GM12878 (cell line): ENCODE measurements around the gene POLG. TPM values are rescaled to one million over a fixed set of nuclear protein-coding genes. Genes with fewer than 3 reads are reported as not detected.

Source experiments
- ATAC-seq: fragments of 200-7000 bp; cut with Tn5 transposase; 3 replicates; pipeline ENCODE4 v1.9.1; 2020; ENCODE audit warnings: mild to moderate bottlenecking, moderate library complexity
- BruUV-seq: library from RNA; stranded (reverse); fragments of 400-500 nt; replicated peaks from 2 replicates; lab custom pipeline; 2021; lab: Mats Ljungman, UMichigan
- CTCF ChIA-PET: fragments of 300-600 bp; sonication (Branson Sonifier 250); formaldehyde crosslinking; extraction: SDS; loops from one replicate; lab custom pipeline; 2021; ENCODE audit warnings: inconsistent platforms; lab: Yijun Ruan, JAX
- POLR2A ChIA-PET: fragments of 350-600 bp; formaldehyde crosslinking; extraction: SDS; loops from one replicate; lab custom pipeline; 2021; ENCODE audit warnings: inconsistent platforms; lab: Charles Lee
- RAD21 ChIA-PET: fragments of 300-600 bp; sonication (Branson Sonifier 250); formaldehyde crosslinking; loops from one replicate; lab custom pipeline; 2023; ENCODE audit warnings: antibody characterized with exemption; ENCODE audit not compliant: unreplicated experiment; lab: Charles Lee
- SMC1A ChIA-PET: fragments of 300-600 bp; sonication (Branson Sonifier 250); formaldehyde crosslinking; loops from one replicate; lab custom pipeline; 2023; ENCODE audit not compliant: unreplicated experiment, uncharacterized antibody; lab: Charles Lee
- DNase-seq: peaks from one replicate; pipeline ENCODE4 v3.0.0-alpha.2; 2011; ENCODE audit warnings: low read depth, low spot score
- FAIRE-seq: peaks from 3 replicates; lab custom pipeline; 2011; peaks lifted over from hg19 to GRCh38; lab: Jason Lieb, UNC
- H2AFZ ChIP-seq: 2 replicates; pipeline ENCODE4 v1.6.0; 2011; ENCODE audit warnings: low read depth, low read length, control low read depth; ENCODE audit not compliant: control insufficient read depth
- H3K27ac ChIP-seq: 2 replicates; pipeline ENCODE4 v1.5.1; 2011; ENCODE audit warnings: control low read depth; ENCODE audit not compliant: control insufficient read depth, insufficient read depth
- H3K27me3 ChIP-seq, 2 experiments: replicated peaks in 1 of 2; 2 replicates each; pipeline versions ENCODE4 v1.6.0 to v1.6.1; 2011; ENCODE audit warnings: low read length in 1 of 2; ENCODE audit not compliant: control insufficient read depth in 2 of 2, insufficient read depth in 2 of 2
- H3K36me3 ChIP-seq, 2 experiments: 2 replicates each; pipeline ENCODE4 v1.5.1; 2011; ENCODE audit warnings: low read length in 1 of 2; ENCODE audit not compliant: control insufficient read depth in 2 of 2, insufficient read depth in 2 of 2
- H3K4me1 ChIP-seq: 2 replicates; pipeline ENCODE4 v1.6.1; 2011; ENCODE audit warnings: mild to moderate bottlenecking, low read length, moderate library complexity, mixed read lengths; ENCODE audit not compliant: control insufficient read depth, insufficient read depth
- H3K4me2 ChIP-seq: 2 replicates; pipeline ENCODE4 v1.6.0; 2011; ENCODE audit warnings: control low read depth; ENCODE audit not compliant: control insufficient read depth, insufficient read depth
- H3K4me3 ChIP-seq: fragments of 200-600 bp; sonication (generic); 2 replicates; pipeline ENCODE4 v1.5.1; 2016
- H3K79me2 ChIP-seq: 2 replicates; pipeline ENCODE4 v1.6.0; 2011; ENCODE audit warnings: low read length; ENCODE audit not compliant: control insufficient read depth, insufficient read depth
- H3K9ac ChIP-seq: 2 replicates; pipeline ENCODE4 v1.8.0; 2011; ENCODE audit warnings: low read length, control low read depth, mixed read lengths; ENCODE audit not compliant: control insufficient read depth, insufficient read depth
- H3K9me3 ChIP-seq: replicated peaks from 3 replicates; pipeline ENCODE4 v1.5.1; 2011; ENCODE audit warnings: mild to moderate bottlenecking, low read length; ENCODE audit not compliant: control insufficient read depth, insufficient read depth
- H4K20me1 ChIP-seq: 2 replicates; pipeline ENCODE4 v1.6.0; 2011; ENCODE audit not compliant: control insufficient read depth, insufficient read depth
- BCL11A ChIP-seq: IDR thresholded peaks from 2 replicates; pipeline ENCODE4 v1.6.1; 2011; ENCODE audit warnings: low read depth, low read length
- BHLHE40 ChIP-seq, 2 experiments: fragments of 450-650 bp in 1 of 2; IDR thresholded peaks; 2 replicates each; pipeline ENCODE4 v1.6.1; 2011 to 2017; ENCODE audit warnings: low read depth in 2 of 2, borderline replicate concordance in 1 of 2, improper control_type of control experiment in 1 of 2, low read length in 1 of 2, mild to moderate bottlenecking in 1 of 2
- HDAC2 ChIP-seq: fragments of 200-600 bp; sonication (generic); IDR thresholded peaks from 2 replicates; pipeline ENCODE4 v1.6.1; 2017
- KAT2A ChIP-seq: conservative IDR thresholded peaks from 2 replicates; pipeline ENCODE4 v1.6.1; 2011; ENCODE audit warnings: low read depth, low read length; ENCODE audit not compliant: control insufficient read depth
- NFYB ChIP-seq: IDR thresholded peaks from 2 replicates; pipeline ENCODE4 v1.6.1; 2011; ENCODE audit warnings: low read depth, mild to moderate bottlenecking, low read length, improper control_type of control experiment, moderate library complexity; ENCODE audit not compliant: insufficient read depth
- PAX8 ChIP-seq: fragments of 450-650 bp; IDR thresholded peaks from 2 replicates; pipeline ENCODE4 v1.6.1; 2017; ENCODE audit warnings: mild to moderate bottlenecking, moderate library complexity
- POLR2A ChIP-seq: IDR thresholded peaks from 2 replicates; pipeline ENCODE4 v1.6.1; 2011; ENCODE audit warnings: low read depth, mild to moderate bottlenecking, low read length
- RELA ChIP-seq: fragments of 450-650 bp; IDR thresholded peaks from 2 replicates; pipeline ENCODE4 v1.8.0; 2014; ENCODE audit warnings: borderline replicate concordance; ENCODE audit not compliant: partially characterized antibody
- WGBS: methylation state at CpG from one replicate; pipeline ENCODE4 v1.1.6; 2016; ENCODE audit warnings: low lambda C conversion rate; ENCODE audit not compliant: insufficient replicate concordance, insufficient coverage; ENCODE audit errors: missing lambda C conversion rate; 5-methylcytosine and 5-hydroxymethylcytosine counted together
- in situ Hi-C: fragments of 300-500 bp; cut with MboI; formaldehyde crosslinking; loops from 9 replicates; pipeline ENCODE4 v1.14.3; 2018; ENCODE audit warnings: mixed read lengths
- intact Hi-C: fragments of 100-400 bp; cut with micrococcal nuclease; formaldehyde crosslinking; loops from one replicate; pipeline ENCODE4 v1.14.2; 2022; ENCODE audit not compliant: unreplicated experiment
- polyA plus RNA-seq, 11 experiments: library from polyadenylated mRNA; depleted of rRNA in 4 of 11; unstranded in 6 of 11; stranded (reverse) in 5 of 11; fragments of >200 nt; fragmentation: Nextera tagmentation in 4 of 11; fragmentation: Illumina TruSeq in 1 of 11; extraction: Ambion mirVana in 4 of 11; extraction: Trizol in 1 of 11; gene quantifications; 1 replicate in 1 of 11; 2 replicates in 10 of 11; pipeline versions ENCODE4 v1.2.1 to v1.2.3, GENCODE V29; 2011 to 2016; ENCODE audit warnings: inconsistent platforms in 2 of 11, missing spikeins in 2 of 11, low read depth in 1 of 11
- total RNA-seq, 4 experiments: library from RNA; depleted of rRNA in 3 of 4; stranded (reverse); fragments of >200 nt in 3 of 4; fragmentation: Illumina TruSeq in 1 of 4; extraction: Trizol in 1 of 4; gene quantifications; 2 replicates each; pipeline versions ENCODE4 v1.2.1 to v1.2.3, GENCODE V29; 2013 to 2021
- TF ChIP-seq, protein P1 (sequence below): fragments of 450-650 bp; formaldehyde crosslinking; IDR thresholded peaks from 2 replicates; pipeline ENCODE4 v1.5.0; 2022; ENCODE audit warnings: mild to moderate bottlenecking, missing genetic modification characterization
- TF ChIP-seq, protein P2 (sequence below): fragments of 450-650 bp; IDR thresholded peaks from 2 replicates; pipeline ENCODE4 v1.6.1; 2017; ENCODE audit warnings: antibody characterized with exemption, mild to moderate bottlenecking, moderate library complexity
- TF ChIP-seq, protein P3 (sequence below): fragments of 450-650 bp; formaldehyde crosslinking; IDR thresholded peaks from 2 replicates; pipeline ENCODE4 v1.4.0; 2022; ENCODE audit warnings: mild to moderate bottlenecking, moderate library complexity

The POLG gene
- total and polyA plus RNA-seq, 10 of the 15 experiments (the other 5 are each of a cell fraction or from before 2014, with no cell fraction given): 14.8 to 71.1 (median 33.0) TPM

DNA sequence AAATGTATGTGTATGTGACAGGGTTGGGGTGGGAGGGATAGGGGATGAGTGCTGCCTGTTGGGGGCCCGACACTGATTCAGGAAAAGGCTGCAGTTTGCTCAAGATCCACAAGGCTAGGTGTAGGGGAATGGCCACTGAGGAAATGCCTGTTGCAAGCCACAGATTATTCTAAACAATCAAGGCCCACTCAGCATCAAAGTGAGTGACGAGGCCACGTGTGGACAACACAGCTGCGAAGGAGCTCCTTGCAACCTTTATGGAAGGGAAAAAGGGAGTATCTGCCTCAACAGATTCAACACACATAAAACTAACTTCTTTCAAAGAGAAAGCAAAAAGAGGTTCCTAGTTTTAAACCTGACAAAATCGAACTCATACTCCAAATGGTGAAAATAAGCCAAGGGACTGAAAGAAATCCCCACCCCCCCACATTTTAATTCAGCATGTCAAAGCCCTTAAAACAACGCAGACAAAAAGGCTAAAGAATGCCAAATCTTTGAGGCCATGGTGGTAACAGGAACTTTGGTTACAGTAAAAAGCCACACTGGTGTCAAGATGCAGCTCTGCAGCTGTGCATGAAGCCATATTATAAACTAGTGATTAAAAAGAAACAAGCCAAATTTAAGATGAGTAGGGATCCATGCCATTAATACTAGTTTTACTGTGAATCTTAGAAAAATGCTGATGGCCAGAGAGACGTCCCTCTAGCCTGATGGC lies 3.6 kb downstream of the POLG start:
- intact Hi-C loops (loop anchor here (5.0 kb wide), 1 partner anchor 124 kb away; no protein-coding TSS in a partner anchor), in situ Hi-C loops (no loop called here)
- ChIA-PET CTCF (interaction anchor here (0.7 to 13.0 kb wide), 7 partner anchors 12 to 132 kb away, joined by 3 to 116 read pairs (median 3); no protein-coding TSS in a partner anchor), RAD21 (interaction anchor here (0.6 to 1.4 kb wide), 2 partner anchors 99 to 219 kb away, joined by 4 to 5 read pairs; no protein-coding TSS in a partner anchor), SMC1A (interaction anchor here (0.7 to 1.5 kb wide), 3 partner anchors 8 to 99 kb away, joined by 4 read pairs; no protein-coding TSS in a partner anchor), POLR2A (interaction anchor here (0.6 kb wide), 2 partner anchors 55 to 130 kb away, joined by 3 to 4 read pairs; no protein-coding TSS in a partner anchor)
- H3K4me2 ChIP-seq: peak overlapping the region; percentile 80
- no peaks in the 10 kb centered on the region for H3K27me3 ChIP-seq
- H3K9me3 ChIP-seq: no peaks in the 10 kb centered on the region
- WGBS: 74% methylated on average over 7 of the region's 7 CpGs
- DNase-seq (no peak), FAIRE-seq (no peak), ATAC-seq (no peak)
- H3K9ac ChIP-seq: peak overlapping the region; percentile 42; the same call in 1 of the 2 replicates
- H3K36me3 ChIP-seq: peaks cover 24 to 49% of the 10 kb centered on the region in 2 experiments
- H4K20me1 ChIP-seq: peaks cover 12% of the 10 kb centered on the region
- H3K4me3 ChIP-seq: peak overlapping the region; percentile 64; the same call in 1 of the 2 replicates
- H3K27ac ChIP-seq: no peak overlapping the region
- no peak overlapping the region for H2AFZ ChIP-seq
- H3K4me1 ChIP-seq: peaks cover 33% of the 10 kb centered on the region
- no TSS peak for BruUV-seq
- H3K79me2 ChIP-seq: peaks cover 49% of the 10 kb centered on the region
- TF ChIP-seq, protein P1, sequence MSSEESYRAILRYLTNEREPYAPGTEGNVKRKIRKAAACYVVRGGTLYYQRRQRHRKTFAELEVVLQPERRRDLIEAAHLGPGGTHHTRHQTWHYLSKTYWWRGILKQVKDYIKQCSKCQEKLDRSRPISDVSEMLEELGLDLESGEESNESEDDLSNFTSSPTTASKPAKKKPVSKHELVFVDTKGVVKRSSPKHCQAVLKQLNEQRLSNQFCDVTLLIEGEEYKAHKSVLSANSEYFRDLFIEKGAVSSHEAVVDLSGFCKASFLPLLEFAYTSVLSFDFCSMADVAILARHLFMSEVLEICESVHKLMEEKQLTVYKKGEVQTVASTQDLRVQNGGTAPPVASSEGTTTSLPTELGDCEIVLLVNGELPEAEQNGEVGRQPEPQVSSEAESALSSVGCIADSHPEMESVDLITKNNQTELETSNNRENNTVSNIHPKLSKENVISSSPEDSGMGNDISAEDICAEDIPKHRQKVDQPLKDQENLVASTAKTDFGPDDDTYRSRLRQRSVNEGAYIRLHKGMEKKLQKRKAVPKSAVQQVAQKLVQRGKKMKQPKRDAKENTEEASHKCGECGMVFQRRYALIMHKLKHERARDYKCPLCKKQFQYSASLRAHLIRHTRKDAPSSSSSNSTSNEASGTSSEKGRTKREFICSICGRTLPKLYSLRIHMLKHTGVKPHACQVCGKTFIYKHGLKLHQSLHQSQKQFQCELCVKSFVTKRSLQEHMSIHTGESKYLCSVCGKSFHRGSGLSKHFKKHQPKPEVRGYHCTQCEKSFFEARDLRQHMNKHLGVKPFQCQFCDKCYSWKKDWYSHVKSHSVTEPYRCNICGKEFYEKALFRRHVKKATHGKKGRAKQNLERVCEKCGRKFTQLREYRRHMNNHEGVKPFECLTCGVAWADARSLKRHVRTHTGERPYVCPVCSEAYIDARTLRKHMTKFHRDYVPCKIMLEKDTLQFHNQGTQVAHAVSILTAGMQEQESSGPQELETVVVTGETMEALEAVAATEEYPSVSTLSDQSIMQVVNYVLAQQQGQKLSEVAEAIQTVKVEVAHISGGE (CRISPR knock-in tag): no peak
- TF ChIP-seq BHLHE40 (IDR thresholded peaks at IDR 0.05; ENCODE audit: borderline replicate concordance in 1 of 2, low read depth in 2 of 2, low read length in 1 of 2) (no peak), BCL11A (no peak), POLR2A (no peak), NFYB (no peak), HDAC2 (no peak), PAX8 (no peak), KAT2A (no peak), RELA (no peak)
- TF ChIP-seq, protein P2, sequence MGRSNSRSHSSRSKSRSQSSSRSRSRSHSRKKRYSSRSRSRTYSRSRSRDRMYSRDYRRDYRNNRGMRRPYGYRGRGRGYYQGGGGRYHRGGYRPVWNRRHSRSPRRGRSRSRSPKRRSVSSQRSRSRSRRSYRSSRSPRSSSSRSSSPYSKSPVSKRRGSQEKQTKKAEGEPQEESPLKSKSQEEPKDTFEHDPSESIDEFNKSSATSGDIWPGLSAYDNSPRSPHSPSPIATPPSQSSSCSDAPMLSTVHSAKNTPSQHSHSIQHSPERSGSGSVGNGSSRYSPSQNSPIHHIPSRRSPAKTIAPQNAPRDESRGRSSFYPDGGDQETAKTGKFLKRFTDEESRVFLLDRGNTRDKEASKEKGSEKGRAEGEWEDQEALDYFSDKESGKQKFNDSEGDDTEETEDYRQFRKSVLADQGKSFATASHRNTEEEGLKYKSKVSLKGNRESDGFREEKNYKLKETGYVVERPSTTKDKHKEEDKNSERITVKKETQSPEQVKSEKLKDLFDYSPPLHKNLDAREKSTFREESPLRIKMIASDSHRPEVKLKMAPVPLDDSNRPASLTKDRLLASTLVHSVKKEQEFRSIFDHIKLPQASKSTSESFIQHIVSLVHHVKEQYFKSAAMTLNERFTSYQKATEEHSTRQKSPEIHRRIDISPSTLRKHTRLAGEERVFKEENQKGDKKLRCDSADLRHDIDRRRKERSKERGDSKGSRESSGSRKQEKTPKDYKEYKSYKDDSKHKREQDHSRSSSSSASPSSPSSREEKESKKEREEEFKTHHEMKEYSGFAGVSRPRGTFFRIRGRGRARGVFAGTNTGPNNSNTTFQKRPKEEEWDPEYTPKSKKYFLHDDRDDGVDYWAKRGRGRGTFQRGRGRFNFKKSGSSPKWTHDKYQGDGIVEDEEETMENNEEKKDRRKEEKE: no peak
- TF ChIP-seq, protein P3, sequence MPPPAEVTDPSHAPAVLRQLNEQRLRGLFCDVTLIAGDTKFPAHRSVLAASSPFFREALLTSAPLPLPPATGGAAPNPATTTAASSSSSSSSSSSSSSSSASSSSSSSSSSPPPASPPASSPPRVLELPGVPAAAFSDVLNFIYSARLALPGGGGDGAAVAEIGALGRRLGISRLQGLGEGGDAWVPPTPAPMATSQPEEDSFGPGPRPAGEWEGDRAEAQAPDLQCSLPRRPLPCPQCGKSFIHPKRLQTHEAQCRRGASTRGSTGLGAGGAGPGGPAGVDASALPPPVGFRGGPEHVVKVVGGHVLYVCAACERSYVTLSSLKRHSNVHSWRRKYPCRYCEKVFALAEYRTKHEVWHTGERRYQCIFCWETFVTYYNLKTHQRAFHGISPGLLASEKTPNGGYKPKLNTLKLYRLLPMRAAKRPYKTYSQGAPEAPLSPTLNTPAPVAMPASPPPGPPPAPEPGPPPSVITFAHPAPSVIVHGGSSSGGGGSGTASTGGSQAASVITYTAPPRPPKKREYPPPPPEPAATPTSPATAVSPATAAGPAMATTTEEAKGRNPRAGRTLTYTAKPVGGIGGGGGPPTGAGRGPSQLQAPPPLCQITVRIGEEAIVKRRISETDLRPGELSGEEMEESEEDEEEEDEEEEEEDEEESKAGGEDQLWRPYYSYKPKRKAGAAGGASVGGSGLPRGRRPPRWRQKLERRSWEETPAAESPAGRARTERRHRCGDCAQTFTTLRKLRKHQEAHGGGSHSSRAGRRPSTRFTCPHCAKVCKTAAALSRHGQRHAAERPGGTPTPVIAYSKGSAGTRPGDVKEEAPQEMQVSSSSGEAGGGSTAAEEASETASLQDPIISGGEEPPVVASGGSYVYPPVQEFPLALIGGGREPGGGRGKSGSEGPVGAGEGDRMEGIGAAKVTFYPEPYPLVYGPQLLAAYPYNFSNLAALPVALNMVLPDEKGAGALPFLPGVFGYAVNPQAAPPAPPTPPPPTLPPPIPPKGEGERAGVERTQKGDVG (CRISPR knock-in tag): no peak
